Epidermal melanocyte (primary cell): ENCODE results near the gene STAT4.

Experiments
- DNase-seq: peaks from one replicate; pipeline ENCODE4 v3.0.0; 2011; ENCODE audit warnings: low spot score; ENCODE audit not compliant: insufficient read length

The STAT4 gene

GRCh38 chr2:191045141-191045540 is 105.7 kb downstream of the STAT4 start:
- DNase-seq, result no peak

- no peak for DNase-seq
These were observed 107.4 kb downstream of the STAT4 start for GRCh38 chr2:191043438-191043837.

GRCh38 chr2:191041418-191042161 is 109.2 kb downstream of the STAT4 start:
- no peak for DNase-seq

- DNase-seq, result no peak
These were observed 111.2 kb downstream of the STAT4 start for GRCh38 chr2:191039616-191040015.

GRCh38 chr2:191038741-191039140 is 112.1 kb downstream of the STAT4 start:
- no peak for DNase-seq

GRCh38 chr2:191038241-191038725 is 112.5 kb downstream of the STAT4 start:
- no peak for DNase-seq

- DNase-seq, result no peak
These were observed 113.4 kb downstream of the STAT4 start for GRCh38 chr2:191037351-191037750.

GRCh38 chr2:191036363-191036762 is 114.4 kb downstream of the STAT4 start:
- DNase-seq, result no peak

GRCh38 chr2:191032588-191033429 is 118.0 kb downstream of the STAT4 start:
- no peak for DNase-seq

- DNase-seq, result no peak
These were observed 119.5 kb downstream of the STAT4 start for GRCh38 chr2:191031256-191031655.

- DNase-seq, result no peak
These were observed 120.2 kb downstream of the STAT4 start for GRCh38 chr2:191030521-191031154.

- no peak for DNase-seq
These were observed 121.4 kb downstream of the STAT4 start for GRCh38 chr2:191029280-191029950.

- no peak for DNase-seq
These were observed 124.4 kb downstream of the STAT4 start for GRCh38 chr2:191026377-191026776.

GRCh38 chr2:191025135-191025534 is 125.7 kb downstream of the STAT4 start:
- no peak for DNase-seq

GRCh38 chr2:191023235-191023679 is 127.5 kb downstream of the STAT4 start:
- no peak for DNase-seq

- no peak for DNase-seq
These were observed 129.9 kb downstream of the STAT4 start for GRCh38 chr2:191020742-191021381.

- peak; percentile 96 for DNase-seq
These were observed 130.5 kb downstream of the STAT4 start for GRCh38 chr2:191020221-191020741.

- DNase-seq, result no peak
These were observed 131.4 kb downstream of the STAT4 start for GRCh38 chr2:191019376-191019775.

GRCh38 chr2:191018643-191019119 is 132.1 kb downstream of the STAT4 start:
- no peak for DNase-seq

GRCh38 chr2:191018048-191018447 is 132.7 kb downstream of the STAT4 start:
- no peak for DNase-seq
